IMR-90 (cell line): Measurements from ENCODE around the gene ZNF532. TPM values are rescaled to one million over a fixed set of nuclear protein-coding genes. Genes with fewer than 3 reads are reported as not detected.

Experiments
- ATAC-seq: fragments of 200-7000 bp; cut with Tn5 transposase; 2 replicates; pipeline ENCODE4 v1.9.1; 2020; ENCODE audit warnings: low read depth, mild to moderate bottlenecking, moderate library complexity
- BruUV-seq: library from RNA; stranded (reverse); fragments of 400-500 nt; replicated peaks from 2 replicates; lab custom pipeline; 2021; lab: Mats Ljungman, UMichigan
- CTCF ChIA-PET: fragments of 300-600 bp; formaldehyde crosslinking; extraction: SDS; loops from one replicate; lab custom pipeline; 2021; ENCODE audit warnings: antibody characterized with exemption; lab: Yijun Ruan, JAX
- POLR2A ChIA-PET: fragments of 300-600 bp; sonication (Branson Sonifier 250); formaldehyde crosslinking; loops from one replicate; lab custom pipeline; 2022; ENCODE audit warnings: antibody characterized with exemption; ENCODE audit not compliant: unreplicated experiment; lab: Charles Lee
- DNase-seq: peaks from one replicate; pipeline ENCODE4 v3.0.0; 2013
- H2AFZ ChIP-seq: replicated peaks from 2 replicates; pipeline ENCODE3; 2013; ENCODE audit warnings: low read length, mild to moderate bottlenecking; ENCODE audit not compliant: poor library complexity
- H2AK5ac ChIP-seq: 2 replicates; pipeline ENCODE4 v1.6.1; 2013; ENCODE audit warnings: low read depth, low read length, inconsistent platforms
- H2AK9ac ChIP-seq: replicated peaks from 2 replicates; pipeline ENCODE3; 2013; ENCODE audit warnings: mild to moderate bottlenecking, low read depth, low read length, moderate library complexity; ENCODE audit not compliant: poor library complexity
- H2BK120ac ChIP-seq: 2 replicates; pipeline ENCODE4 v1.6.1; 2013; ENCODE audit warnings: low read depth, low read length, inconsistent platforms
- H2BK15ac ChIP-seq: 3 replicates; pipeline ENCODE4 v1.6.1; 2013; ENCODE audit warnings: low read depth, low read length, inconsistent platforms
- H2BK20ac ChIP-seq: 2 replicates; pipeline ENCODE4 v1.6.1; 2013; ENCODE audit warnings: low read depth, mild to moderate bottlenecking, inconsistent platforms, low read length, moderate library complexity
- H2BK5ac ChIP-seq: 2 replicates; pipeline ENCODE4 v1.6.1; 2013; ENCODE audit warnings: mild to moderate bottlenecking, low read depth, low read length, inconsistent platforms; ENCODE audit not compliant: poor library complexity, severe bottlenecking
- H3K14ac ChIP-seq: replicated peaks from 2 replicates; pipeline ENCODE4 v1.6.1; 2013; ENCODE audit warnings: low read depth, low read length, inconsistent platforms
- H3K18ac ChIP-seq: 2 replicates; pipeline ENCODE4 v1.6.1; 2013; ENCODE audit warnings: low read depth, low read length, control low read depth
- H3K23ac ChIP-seq: 2 replicates; pipeline ENCODE4 v1.6.1; 2013; ENCODE audit warnings: low read depth, low read length, inconsistent platforms
- H3K27ac ChIP-seq: 2 replicates; pipeline ENCODE4 v1.5.1; 2013; ENCODE audit warnings: mild to moderate bottlenecking, control low read depth, low read length; ENCODE audit not compliant: insufficient read depth
- H3K27me3 ChIP-seq: 2 replicates; pipeline ENCODE4 v1.6.1; 2013; ENCODE audit warnings: low read length; ENCODE audit not compliant: control insufficient read depth, insufficient read depth
- H3K36me3 ChIP-seq: 2 replicates; pipeline ENCODE4 v1.6.1; 2013; ENCODE audit warnings: low read length, mixed read lengths; ENCODE audit not compliant: control insufficient read depth, insufficient read depth
- H3K4ac ChIP-seq: 2 replicates; pipeline ENCODE4 v1.6.1; 2013; ENCODE audit warnings: low read depth, low read length, inconsistent platforms
- H3K4me1 ChIP-seq: 2 replicates; pipeline ENCODE4 v1.6.1; 2013; ENCODE audit warnings: low read length, mixed read lengths; ENCODE audit not compliant: control insufficient read depth, insufficient read depth
- H3K4me2 ChIP-seq: 2 replicates; pipeline ENCODE4 v1.6.1; 2013; ENCODE audit warnings: low read depth, mild to moderate bottlenecking, control low read depth, low read length, moderate library complexity
- H3K4me3 ChIP-seq: 2 replicates; pipeline ENCODE4 v1.5.1; 2013; ENCODE audit warnings: low read depth, mild to moderate bottlenecking, control low read depth, low read length, moderate library complexity; ENCODE audit not compliant: insufficient read depth
- H3K56ac ChIP-seq: 2 replicates; pipeline ENCODE4 v1.6.1; 2013; ENCODE audit warnings: low read length, inconsistent platforms; ENCODE audit not compliant: insufficient read depth; ENCODE audit errors: extremely low read depth
- H3K79me1 ChIP-seq, 2 experiments: 2 replicates each; pipeline ENCODE4 v1.6.1; 2013; ENCODE audit warnings: low read length in 2 of 2, inconsistent platforms in 1 of 2, low read depth in 1 of 2
- H3K9ac ChIP-seq: 2 replicates; pipeline ENCODE4 v1.6.1; 2013; ENCODE audit warnings: low read depth, low read length, control low read depth
- H3K9me1 ChIP-seq: 2 replicates; pipeline ENCODE4 v1.6.1; 2013; ENCODE audit warnings: low read length, inconsistent platforms; ENCODE audit not compliant: insufficient read depth
- H3K9me3 ChIP-seq: 2 replicates; pipeline ENCODE4 v1.6.1; 2013; ENCODE audit warnings: low read length; ENCODE audit not compliant: control insufficient read depth, insufficient read depth
- H4K20me1 ChIP-seq: 2 replicates; pipeline ENCODE4 v1.6.1; 2013; ENCODE audit warnings: low read length, inconsistent platforms; ENCODE audit not compliant: insufficient read depth
- H4K5ac ChIP-seq: 2 replicates; pipeline ENCODE4 v1.6.1; 2013; ENCODE audit warnings: mild to moderate bottlenecking, low read depth, low read length, control low read depth
- H4K8ac ChIP-seq, 2 experiments: 2 replicates each; pipeline ENCODE4 v1.6.1; 2013; ENCODE audit warnings: low read depth in 2 of 2, low read length in 2 of 2, control low read depth in 1 of 2, inconsistent platforms in 1 of 2
- H4K91ac ChIP-seq: 2 replicates; pipeline ENCODE4 v1.6.1; 2013; ENCODE audit warnings: low read depth, low read length, inconsistent platforms; ENCODE audit not compliant: insufficient read depth
- BHLHE40 ChIP-seq: fragments of 150-350 bp; IDR thresholded peaks from 2 replicates; pipeline ENCODE4 v1.6.1; 2016; ENCODE audit warnings: mild to moderate bottlenecking, low read depth, low read length
- CHD1 ChIP-seq: IDR thresholded peaks from 2 replicates; pipeline ENCODE4 v1.6.1; 2012; ENCODE audit warnings: low read depth, low read length, improper control_type of control experiment
- ELK1 ChIP-seq: fragments of 150-350 bp; IDR thresholded peaks from 2 replicates; pipeline ENCODE4 v1.6.1; 2016; ENCODE audit warnings: low read depth, mild to moderate bottlenecking, low read length, moderate library complexity, borderline replicate concordance
- FOS ChIP-seq: fragments of 150-350 bp; IDR thresholded peaks from 2 replicates; pipeline ENCODE4 v1.6.1; 2016; ENCODE audit warnings: low read depth, low read length
- MXI1 ChIP-seq: IDR thresholded peaks from 2 replicates; pipeline ENCODE4 v1.6.1; 2012; ENCODE audit warnings: low read depth, mild to moderate bottlenecking, low read length, moderate library complexity, borderline replicate concordance
- NFE2L2 ChIP-seq: fragments of 150-350 bp; IDR thresholded peaks from 2 replicates; pipeline ENCODE4 v1.6.1; 2016; ENCODE audit warnings: low read depth, mild to moderate bottlenecking, low read length
- RAD21 ChIP-seq: IDR thresholded peaks from 2 replicates; pipeline ENCODE4 v1.6.1; 2012; ENCODE audit warnings: low read length, improper control_type of control experiment
- RFX5 ChIP-seq: IDR thresholded peaks from 2 replicates; pipeline ENCODE4 v1.8.0; 2012; ENCODE audit warnings: low read depth, mild to moderate bottlenecking, low read length, moderate library complexity
- SMC3 ChIP-seq: fragments of 150-350 bp; IDR thresholded peaks from 2 replicates; pipeline ENCODE4 v1.6.1; 2016; ENCODE audit warnings: low read depth, mild to moderate bottlenecking, antibody characterized with exemption, low read length, moderate library complexity
- WGBS, 2 experiments: methylation state at CpG; one replicate each; pipeline versions ENCODE4 v1.1.5 to v1.1.7; 2013; ENCODE audit warnings: missing lambda C conversion rate in 2 of 2; ENCODE audit not compliant: insufficient read length in 1 of 2; ENCODE audit errors: extremely low coverage in 2 of 2; 5-methylcytosine and 5-hydroxymethylcytosine counted together
- dilution Hi-C: fragments of 300-500 bp; cut with HindIII; formaldehyde crosslinking; loops from one replicate; pipeline ENCODE4 v1.14.3; 2018; ENCODE audit warnings: low sequenced_read_pairs; ENCODE audit not compliant: unreplicated experiment
- in situ Hi-C: fragments of 300-500 bp; cut with MboI; formaldehyde crosslinking; loops from 3 replicates; pipeline ENCODE4 v1.14.3; 2019; ENCODE audit warnings: low sequenced_read_pairs, inconsistent platforms, mixed read lengths
- intact Hi-C: fragments of 100-400 bp; cut with micrococcal nuclease; formaldehyde crosslinking; loops from 2 replicates; pipeline ENCODE4 v1.10.0; 2022
- polyA plus RNA-seq, 3 experiments: library from polyadenylated mRNA; depleted of rRNA; stranded (reverse); fragments of >200 nt; gene quantifications; 2 replicates each; pipeline ENCODE4 v1.2.3, GENCODE V29; 2012; ENCODE audit warnings: low replicate concordance in 1 of 3
- total RNA-seq: library from RNA; depleted of rRNA; stranded (reverse); fragments of >200 nt; gene quantifications from 2 replicates; pipeline ENCODE4 v1.2.3, GENCODE V29; 2012
- TF ChIP-seq, protein P1 (sequence below): conservative IDR thresholded peaks from 2 replicates; pipeline ENCODE4 v1.5.1; 2012; ENCODE audit warnings: mild to moderate bottlenecking, low read depth, low read length, improper control_type of control experiment
- TF ChIP-seq, protein P2 (sequence below): fragments of 150-350 bp; IDR thresholded peaks from 2 replicates; pipeline ENCODE4 v1.6.1; 2017; ENCODE audit warnings: mild to moderate bottlenecking, antibody characterized with exemption, low read length, low read depth

ZNF532 gene
- total and polyA plus RNA-seq, 2 of the 4 experiments (the other 2 are of a cell fraction) = 29.9 to 45.8 TPM

GRCh38 chr18:59008302-59008974, 143.8 kb downstream of the ZNF532 start (continued):
- no peak for TF ChIP-seq MXI1
- peak; percentile 51 for TF ChIP-seq NFE2L2

DNA sequence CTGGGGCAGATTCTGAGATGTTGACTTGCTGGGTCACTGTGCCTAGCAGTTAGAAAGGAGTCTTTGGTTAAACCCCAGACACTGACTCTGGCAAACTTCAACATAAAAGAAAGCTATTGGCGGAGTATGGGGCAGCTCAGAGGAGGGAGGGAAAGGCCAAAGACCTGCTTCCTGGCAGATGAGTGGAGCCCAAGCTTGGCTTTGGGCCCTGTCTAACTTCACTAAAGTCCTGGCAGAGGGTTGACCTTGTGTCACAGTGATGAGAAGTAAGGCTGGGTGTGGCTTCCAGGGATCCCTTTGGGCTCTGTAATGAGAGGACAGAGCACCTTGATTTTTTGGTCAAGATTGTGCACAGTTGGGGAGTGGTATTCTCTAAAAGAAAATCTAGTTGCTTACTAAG, 145.2 kb downstream of the ZNF532 start:
- Histone ChIP-seq H3K18ac (no peak overlapping the region), H3K4me3 (no peak overlapping the region), H2AK5ac (peak overlapping the region; percentile 39; the same call in 1 of the 2 replicates), H4K91ac (no peak overlapping the region), H3K4me2 (no peak overlapping the region), H2BK5ac (no peak overlapping the region), H3K4me1 (peaks cover 4% of the 10 kb centered on the region), H3K27me3 (no peaks in the 10 kb centered on the region), H3K14ac (no peak overlapping the region), H3K9ac (no peak overlapping the region), H2BK20ac (peak overlapping the region; percentile 10; the same call in 1 of the 2 replicates), H2BK120ac (no peak overlapping the region), H3K56ac (no peak overlapping the region), H4K5ac (no peak overlapping the region), H4K20me1 (no peaks in the 10 kb centered on the region), H3K36me3 (no peaks in the 10 kb centered on the region), H2BK15ac (no peak overlapping the region), H2AFZ (no peak overlapping the region), H3K27ac (no peak overlapping the region), H2AK9ac (no peak overlapping the region), H3K4ac (no peak overlapping the region; the same call in 1 of the 2 replicates), H3K9me3 (peaks cover 6% of the 10 kb centered on the region; the same call in 1 of the 2 replicates), H4K8ac (no peak overlapping the region), H3K23ac (no peak overlapping the region), H3K79me1 (no peaks in the 10 kb centered on the region), H3K9me1 (peaks cover 12% of the 10 kb centered on the region)
- TF ChIP-seq SMC3 = no peak
- TF ChIP-seq MXI1 = no peak
- no peak for TF ChIP-seq BHLHE40
- no peak for TF ChIP-seq CHD1
- TF ChIP-seq, protein P1, sequence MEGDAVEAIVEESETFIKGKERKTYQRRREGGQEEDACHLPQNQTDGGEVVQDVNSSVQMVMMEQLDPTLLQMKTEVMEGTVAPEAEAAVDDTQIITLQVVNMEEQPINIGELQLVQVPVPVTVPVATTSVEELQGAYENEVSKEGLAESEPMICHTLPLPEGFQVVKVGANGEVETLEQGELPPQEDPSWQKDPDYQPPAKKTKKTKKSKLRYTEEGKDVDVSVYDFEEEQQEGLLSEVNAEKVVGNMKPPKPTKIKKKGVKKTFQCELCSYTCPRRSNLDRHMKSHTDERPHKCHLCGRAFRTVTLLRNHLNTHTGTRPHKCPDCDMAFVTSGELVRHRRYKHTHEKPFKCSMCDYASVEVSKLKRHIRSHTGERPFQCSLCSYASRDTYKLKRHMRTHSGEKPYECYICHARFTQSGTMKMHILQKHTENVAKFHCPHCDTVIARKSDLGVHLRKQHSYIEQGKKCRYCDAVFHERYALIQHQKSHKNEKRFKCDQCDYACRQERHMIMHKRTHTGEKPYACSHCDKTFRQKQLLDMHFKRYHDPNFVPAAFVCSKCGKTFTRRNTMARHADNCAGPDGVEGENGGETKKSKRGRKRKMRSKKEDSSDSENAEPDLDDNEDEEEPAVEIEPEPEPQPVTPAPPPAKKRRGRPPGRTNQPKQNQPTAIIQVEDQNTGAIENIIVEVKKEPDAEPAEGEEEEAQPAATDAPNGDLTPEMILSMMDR = no peak
- no peak for TF ChIP-seq RFX5
- no peak for TF ChIP-seq ELK1
- TF ChIP-seq FOS = no peak
- TF ChIP-seq, protein P2, sequence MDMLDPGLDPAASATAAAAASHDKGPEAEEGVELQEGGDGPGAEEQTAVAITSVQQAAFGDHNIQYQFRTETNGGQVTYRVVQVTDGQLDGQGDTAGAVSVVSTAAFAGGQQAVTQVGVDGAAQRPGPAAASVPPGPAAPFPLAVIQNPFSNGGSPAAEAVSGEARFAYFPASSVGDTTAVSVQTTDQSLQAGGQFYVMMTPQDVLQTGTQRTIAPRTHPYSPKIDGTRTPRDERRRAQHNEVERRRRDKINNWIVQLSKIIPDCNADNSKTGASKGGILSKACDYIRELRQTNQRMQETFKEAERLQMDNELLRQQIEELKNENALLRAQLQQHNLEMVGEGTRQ = no peak
- TF ChIP-seq RAD21 = no peak
- DNase-seq = no peak
- no TSS peak for BruUV-seq
- no peak for ATAC-seq
- CTCF ChIA-PET = no interaction called here
- dilution Hi-C loops = no loop called here
- WGBS, 2 experiments = no CpG with 5 or more reads among the region's 1 CpG
- intact Hi-C loops = no loop called here
- POLR2A ChIA-PET = no interaction called here
- in situ Hi-C loops = no loop called here
